K562 (cell line): ENCODE measurements around the gene TPPP. TPM values are rescaled to one million over a fixed set of nuclear protein-coding genes. Genes with fewer than 3 reads are reported as not detected.

Experiments
- ATAC-seq: fragments of 200-7000 bp; cut with Tn5 transposase; 3 replicates; pipeline ENCODE4 v1.9.1; 2020; ENCODE audit warnings: moderate library complexity
- BruUV-seq: library from RNA; stranded (reverse); fragments of 400-500 nt; replicated peaks from 2 replicates; lab custom pipeline; 2021; lab: Mats Ljungman, UMichigan
- CTCF ChIA-PET: fragments of 300-600 bp; formaldehyde crosslinking; extraction: SDS; loops from one replicate; lab custom pipeline; 2021; ENCODE audit warnings: low intra/inter-chr PET ratio; lab: Yijun Ruan, JAX
- POLR2A ChIA-PET: fragments of 300-600, 350-650 bp; sonication (Branson Sonifier 250); formaldehyde crosslinking; extraction: SDS; loops from one replicate; lab custom pipeline; 2021; ENCODE audit warnings: antibody characterized with exemption, inconsistent platforms; lab: Yijun Ruan, JAX
- DNase-seq, 4 experiments: peaks; one replicate each; pipeline versions ENCODE4 v3.0.0 to v3.0.0-alpha.2; 2011 to 2018; ENCODE audit warnings: low spot score in 3 of 4, mixed read lengths in 3 of 4; ENCODE audit errors: extremely low read depth in 1 of 4
- FAIRE-seq: peaks from 2 replicates; lab custom pipeline; 2011; peaks lifted over from hg19 to GRCh38; lab: Jason Lieb, UNC
- H2AFZ ChIP-seq: 2 replicates; pipeline ENCODE4 v1.6.0; 2011; ENCODE audit warnings: low read depth, low read length, control low read depth, inconsistent platforms
- H3K27ac ChIP-seq: fragments of 200-600 bp; 3 replicates; pipeline ENCODE4 v1.8.0; 2011; ENCODE audit warnings: low read depth, mild to moderate bottlenecking, control low read depth, inconsistent platforms, low read length, moderate library complexity, mixed read lengths; ENCODE audit errors: extremely low read depth
- H3K27me3 ChIP-seq, 2 experiments: fragments of 300-600 bp in 1 of 2; 2 replicates in 1 of 2; 3 replicates in 1 of 2; pipeline versions ENCODE4 v1.6.0 to v1.8.0; 2011; ENCODE audit warnings: inconsistent platforms in 2 of 2, low read length in 2 of 2, mild to moderate bottlenecking in 1 of 2, mixed read lengths in 1 of 2, moderate library complexity in 1 of 2; ENCODE audit not compliant: control insufficient read depth in 2 of 2, insufficient read depth in 2 of 2
- H3K36me3 ChIP-seq: fragments of 300-600 bp; 3 replicates; pipeline ENCODE4 v1.8.0; 2011; ENCODE audit warnings: mild to moderate bottlenecking, low read length, inconsistent platforms; ENCODE audit not compliant: control insufficient read depth, insufficient read depth
- H3K4me1 ChIP-seq, 2 experiments: fragments of 200-600 bp in 1 of 2; replicated peaks in 1 of 2; 2 replicates in 1 of 2; 3 replicates in 1 of 2; pipeline versions ENCODE4 v1.5.1 to v1.8.0; 2011; ENCODE audit warnings: inconsistent platforms in 2 of 2, low read length in 2 of 2, mild to moderate bottlenecking in 1 of 2, mixed read lengths in 1 of 2, moderate library complexity in 1 of 2; ENCODE audit not compliant: control insufficient read depth in 2 of 2, insufficient read depth in 2 of 2
- H3K4me2 ChIP-seq: 2 replicates; pipeline ENCODE4 v1.6.1; 2011; ENCODE audit warnings: low read length, control low read depth, inconsistent platforms, mixed read lengths; ENCODE audit not compliant: insufficient read depth
- H3K4me3 ChIP-seq: fragments of 200-600 bp; sonication (generic), shearing (Covaris generic); 2 replicates; pipeline ENCODE4 v1.5.1; 2016; ENCODE audit warnings: control low read depth, inconsistent platforms
- H3K79me2 ChIP-seq: fragments of 200-600 bp; 3 replicates; pipeline ENCODE4 v1.8.0; 2011; ENCODE audit warnings: low read length, inconsistent platforms; ENCODE audit not compliant: control insufficient read depth, insufficient read depth
- H3K9ac ChIP-seq, 2 experiments: 2 replicates each; pipeline versions ENCODE4 v1.6.0 to v1.6.1; 2011; ENCODE audit warnings: low read depth in 2 of 2, low read length in 2 of 2, control low read depth in 1 of 2, inconsistent platforms in 1 of 2, mild to moderate bottlenecking in 1 of 2, mixed read lengths in 1 of 2; ENCODE audit not compliant: insufficient read depth in 1 of 2
- H3K9me1 ChIP-seq: one replicate; pipeline ENCODE4 v1.6.0; 2011; ENCODE audit warnings: inconsistent platforms, mild to moderate bottlenecking, low read length, moderate library complexity; ENCODE audit not compliant: control insufficient read depth, insufficient read depth
- H3K9me3 ChIP-seq: replicated peaks from 2 replicates; pipeline ENCODE4 v1.5.1; 2011; ENCODE audit warnings: low read depth, low read length, inconsistent platforms; ENCODE audit not compliant: control insufficient read depth, insufficient read depth
- H4K20me1 ChIP-seq: replicated peaks from 2 replicates; pipeline ENCODE4 v1.6.1; 2011; ENCODE audit warnings: low read length, inconsistent platforms, mixed read lengths; ENCODE audit not compliant: control insufficient read depth, insufficient read depth
- CBX3 ChIP-seq, 2 experiments: IDR thresholded peaks; 1 replicate in 1 of 2; 2 replicates in 1 of 2; pipeline ENCODE4 v1.6.1; 2012; ENCODE audit warnings: inconsistent platforms in 2 of 2, low read length in 2 of 2, borderline replicate concordance in 1 of 2, control low read depth in 1 of 2
- KDM1A ChIP-seq, 2 experiments: fragments of 450-650 bp; IDR thresholded peaks; 2 replicates each; pipeline ENCODE4 v1.6.1; 2016; ENCODE audit warnings: mild to moderate bottlenecking in 2 of 2
- L3MBTL2 ChIP-seq: fragments of 450-650 bp; IDR thresholded peaks from 2 replicates; pipeline ENCODE4 v1.6.1; 2016; ENCODE audit warnings: mild to moderate bottlenecking, moderate library complexity
- MLX ChIP-seq, 2 experiments: fragments of 450-650 bp in 1 of 2; sonication (generic) in 1 of 2; formaldehyde crosslinking; conservative IDR thresholded peaks; 2 replicates each; pipeline versions ENCODE4 v1.4.0 to v1.8.1; 2020 to 2022; ENCODE audit warnings: mild to moderate bottlenecking in 1 of 2, missing genetic modification reagents in 1 of 2
- POLR2A ChIP-seq: fragments of 450-650 bp; conservative IDR thresholded peaks from 2 replicates; pipeline ENCODE4 v1.6.1; 2016
- POLR2G ChIP-seq: fragments of 200-400 bp; formaldehyde crosslinking; IDR thresholded peaks from 2 replicates; pipeline ENCODE4 v1.6.1; 2017; ENCODE audit warnings: low read depth, mild to moderate bottlenecking, antibody characterized with exemption, low read length, moderate library complexity
- SMAD2 ChIP-seq: fragments of 150-350 bp; IDR thresholded peaks from 2 replicates; pipeline ENCODE4 v1.6.1; 2014; ENCODE audit warnings: low read depth, mild to moderate bottlenecking, low read length
- STAT5A ChIP-seq: IDR thresholded peaks from 2 replicates; pipeline ENCODE4 v1.6.1; 2012; ENCODE audit warnings: low read length, inconsistent platforms, borderline replicate concordance
- SUPT5H ChIP-seq: fragments of 450-650 bp; IDR thresholded peaks from 2 replicates; pipeline ENCODE4 v1.6.1; 2016
- WHSC1 ChIP-seq: IDR thresholded peaks from one replicate; pipeline ENCODE4 v1.6.1; 2012; ENCODE audit warnings: low read length, control low read depth, inconsistent platforms
- ZNF263 ChIP-seq: sonication (generic); formaldehyde crosslinking; IDR thresholded peaks from 2 replicates; pipeline ENCODE4 v1.8.0; 2022; ENCODE audit warnings: mild to moderate bottlenecking, missing genetic modification reagents, borderline replicate concordance
- WGBS: fragments of 100-300 bp; shearing (Covaris generic); methylation state at CpG from one replicate; pipeline ENCODE4 v1.1.6; 2016; ENCODE audit warnings: low coverage, mixed read lengths; ENCODE audit not compliant: insufficient coverage; ENCODE audit errors: missing lambda C conversion rate; 5-methylcytosine and 5-hydroxymethylcytosine counted together
- in situ Hi-C: fragments of 300-500 bp; cut with MboI; formaldehyde crosslinking; loops from 4 replicates; pipeline ENCODE4 v1.15.0; 2018; ENCODE audit warnings: inconsistent platforms, mixed read lengths
- intact Hi-C: fragments of 100-400 bp; cut with micrococcal nuclease; formaldehyde crosslinking; loops from 2 replicates; pipeline ENCODE4 v1.14.2; 2022
- polyA plus RNA-seq, 8 experiments: library from polyadenylated mRNA; depleted of rRNA in 4 of 8; stranded (reverse) in 5 of 8; unstranded in 3 of 8; fragments of >200 nt; fragmentation: Nextera tagmentation in 2 of 8; fragmentation: Illumina TruSeq in 1 of 8; extraction: Ambion mirVana in 2 of 8; extraction: Trizol in 1 of 8; gene quantifications; 2 replicates each; pipeline versions ENCODE4 v1.2.1 to v1.2.3, GENCODE V29; 2011 to 2014; ENCODE audit warnings: inconsistent platforms in 1 of 8, missing spikeins in 1 of 8
- total RNA-seq, 7 experiments: library from RNA; depleted of rRNA in 6 of 7; stranded (reverse); fragments of >200 nt in 6 of 7; fragmentation: Illumina TruSeq in 2 of 7; extraction: Trizol in 2 of 7; gene quantifications; 2 replicates each; pipeline versions ENCODE4 v1.2.1 to v1.2.3, GENCODE V29; 2011 to 2021; ENCODE audit warnings: low replicate concordance in 1 of 7
- TF ChIP-seq, protein P1 (sequence below): sonication (generic); formaldehyde crosslinking; IDR thresholded peaks from 2 replicates; pipeline ENCODE4 v1.8.0; 2022; ENCODE audit warnings: mild to moderate bottlenecking, low read depth, missing genetic modification reagents

The TPPP gene
- total and polyA plus RNA-seq, 9 of the 15 experiments (the other 6 are each of a cell fraction or from before 2014, with no cell fraction given): 0.01 to 0.07 (median 0.03) TPM; not detected in 6

GRCh38 chr5:654071-654778, 38.9 kb downstream of the TPPP start:
- no peaks in the 10 kb centered on the region for H3K27me3 ChIP-seq
- CTCF ChIA-PET: no interaction called here
- WGBS: 92% methylated on average over 17 of the region's 17 CpGs
- no TSS peak for BruUV-seq
- FAIRE-seq (no peak), ATAC-seq (no peak), DNase-seq (no peak)
- POLR2A ChIA-PET: interaction anchor here (0.6 to 1.2 kb wide), 3 partner anchors 11 to 232 kb away, joined by 3 to 7 read pairs (median 3); no protein-coding TSS in a partner anchor
- in situ Hi-C loops (no loop called here), intact Hi-C loops (no loop called here)
- no peak overlapping the region for H3K4me3 ChIP-seq
- peaks cover 8 to 13% of the 10 kb centered on the region in 2 experiments; a peak in 4 of 5 replicates for H3K4me1 ChIP-seq
- no peaks in the 10 kb centered on the region for H4K20me1 ChIP-seq
- H3K9me3 ChIP-seq: peaks cover 6% of the 10 kb centered on the region; the same call in 1 of the 2 replicates
- H3K36me3 ChIP-seq: peaks cover 78% of the 10 kb centered on the region
- H3K9me1 ChIP-seq: no peaks in the 10 kb centered on the region
- no peak overlapping the region for H2AFZ ChIP-seq
- H3K27ac ChIP-seq: no peak overlapping the region; the same call in 2 of the 3 replicates
- TF ChIP-seq ZNF263 (CRISPR knock-in tag): no peak
- TF ChIP-seq L3MBTL2: no peak
- no peak for TF ChIP-seq SMAD2
- peak; percentile 49; the same call in 1 of the 2 replicates for TF ChIP-seq POLR2A
- TF ChIP-seq CBX3 (IDR thresholded peaks at IDR 0.05; ENCODE audit: borderline replicate concordance in 1 of 2, low read length in 2 of 2): 0 out of 3 replicates have a peak, but pooled peaks of 1 of the 2 experiments have one; percentile 20
- TF ChIP-seq, protein P1, sequence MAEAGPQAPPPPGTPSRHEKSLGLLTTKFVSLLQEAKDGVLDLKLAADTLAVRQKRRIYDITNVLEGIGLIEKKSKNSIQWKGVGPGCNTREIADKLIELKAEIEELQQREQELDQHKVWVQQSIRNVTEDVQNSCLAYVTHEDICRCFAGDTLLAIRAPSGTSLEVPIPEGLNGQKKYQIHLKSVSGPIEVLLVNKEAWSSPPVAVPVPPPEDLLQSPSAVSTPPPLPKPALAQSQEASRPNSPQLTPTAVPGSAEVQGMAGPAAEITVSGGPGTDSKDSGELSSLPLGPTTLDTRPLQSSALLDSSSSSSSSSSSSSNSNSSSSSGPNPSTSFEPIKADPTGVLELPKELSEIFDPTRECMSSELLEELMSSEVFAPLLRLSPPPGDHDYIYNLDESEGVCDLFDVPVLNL (CRISPR knock-in tag): peak; percentile 12; the same call in 1 of the 2 replicates
- TF ChIP-seq MLX (CRISPR knock-in tag; conservative IDR thresholded peaks at IDR 0.05): 0 out of 4 replicates have a peak, but pooled peaks of 1 of the 2 experiments have one; percentile 47
- peak in 1 of 2 experiments; percentile 85; a peak in 2 of 4 replicates for TF ChIP-seq KDM1A (IDR thresholded peaks at IDR 0.05)
- peak; percentile 68 for TF ChIP-seq SUPT5H
- peak; percentile 53 for TF ChIP-seq STAT5A
- peak; percentile 60 for TF ChIP-seq WHSC1
- TF ChIP-seq POLR2G: 0 out of 2 replicates have a peak, but pooled peaks have one; percentile 34
- H3K9ac ChIP-seq: no peak overlapping the region
- H3K79me2 ChIP-seq: no peaks in the 10 kb centered on the region; the same call in 1 of the 3 replicates
- no peak overlapping the region for H3K4me2 ChIP-seq
